ENCODE measurements around the gene RPA1.

Gene RPA1

GRCh38 chr17:1829592-1830257, at the start of gene RPA1, which contains the start of gene SMYD4:
Gene RPA1 (plus strand): TSS chr17:1830005. CDS start chr17:1830094, 89 bp downstream.
Gene SMYD4 (minus strand): TSS chr17:1829902. CDS start chr17:1827994, 1,908 bp downstream.
- peak within 1 kb of the TSS; percentile 81 for H3K9ac ChIP-seq (ENCODE audit: low read depth, low read length)
- H3K9me3 ChIP-seq (ENCODE audit: insufficient read depth, low read depth, low read length): no peaks in the 10 kb centered on the region
- H3K4me1 ChIP-seq (ENCODE audit: insufficient read depth, low read length): peaks cover 3% of the 10 kb centered on the region; the same call in 1 of the 2 replicates
- H3K4me3 ChIP-seq (ENCODE audit: low read length): peak within 1 kb of the TSS; percentile 92
- peaks cover 40% of the 10 kb centered on the region for H3K36me3 ChIP-seq (ENCODE audit: insufficient read depth, low read depth, low read length)
- H3K27ac ChIP-seq (ENCODE audit: low read length): peak within 1 kb of the TSS; percentile 44
- H3K27me3 ChIP-seq (ENCODE audit: insufficient read depth, low read length): no peaks in the 10 kb centered on the region

- H3K4me3 ChIP-seq (ENCODE audit: low read length): no peak overlapping the region
- H3K9me3 ChIP-seq (ENCODE audit: insufficient read depth, low read depth, low read length): no peaks in the 10 kb centered on the region
These were observed 47.6 kb upstream of the RPA1 start for GRCh38 chr17:1782171-1782567.

GRCh38 chr17:1783271-1783670, 46.5 kb upstream of the RPA1 start:
- Histone ChIP-seq H3K9ac (ENCODE audit: low read depth, low read length) (no peak overlapping the region), H3K27ac (ENCODE audit: low read length) (no peak overlapping the region), H3K36me3 (ENCODE audit: insufficient read depth, low read depth, low read length) (peaks cover 69% of the 10 kb centered on the region), H3K9me3 (ENCODE audit: insufficient read depth, low read depth, low read length) (no peaks in the 10 kb centered on the region), H3K4me3 (ENCODE audit: low read length) (no peak overlapping the region), H3K4me1 (ENCODE audit: insufficient read depth, low read length) (no peaks in the 10 kb centered on the region), H3K27me3 (ENCODE audit: insufficient read depth, low read length) (no peaks in the 10 kb centered on the region)

More at GRCh38 chr17:1782171-1782567, 47.6 kb upstream of the RPA1 start:
- Histone ChIP-seq H3K9ac (ENCODE audit: low read depth, low read length) (no peak overlapping the region), H3K27ac (ENCODE audit: low read length) (no peak overlapping the region), H3K4me1 (ENCODE audit: insufficient read depth, low read length) (no peaks in the 10 kb centered on the region), H3K27me3 (ENCODE audit: insufficient read depth, low read length) (no peaks in the 10 kb centered on the region), H3K36me3 (ENCODE audit: insufficient read depth, low read depth, low read length) (peaks cover 77% of the 10 kb centered on the region)

GRCh38 chr17:1783834-1784611, 45.8 kb upstream of the RPA1 start:
- Histone ChIP-seq H3K36me3 (ENCODE audit: insufficient read depth, low read depth, low read length) (peaks cover 64% of the 10 kb centered on the region), H3K27me3 (ENCODE audit: insufficient read depth, low read length) (no peaks in the 10 kb centered on the region), H3K9me3 (ENCODE audit: insufficient read depth, low read depth, low read length) (no peaks in the 10 kb centered on the region), H3K4me1 (ENCODE audit: insufficient read depth, low read length) (no peaks in the 10 kb centered on the region), H3K9ac (ENCODE audit: low read depth, low read length) (no peak overlapping the region), H3K27ac (ENCODE audit: low read length) (no peak overlapping the region), H3K4me3 (ENCODE audit: low read length) (no peak overlapping the region)

GRCh38 chr17:1785930-1786329, 43.9 kb upstream of the RPA1 start:
- Histone ChIP-seq H3K9ac (ENCODE audit: low read depth, low read length) (no peak overlapping the region), H3K36me3 (ENCODE audit: insufficient read depth, low read depth, low read length) (peaks cover 54% of the 10 kb centered on the region), H3K4me3 (ENCODE audit: low read length) (no peak overlapping the region)

GRCh38 chr17:1786708-1787107, 43.1 kb upstream of the RPA1 start:
- Histone ChIP-seq H3K36me3 (ENCODE audit: insufficient read depth, low read depth, low read length) (peaks cover 47% of the 10 kb centered on the region), H3K4me3 (ENCODE audit: low read length) (no peak overlapping the region), H3K4me1 (ENCODE audit: insufficient read depth, low read length) (no peaks in the 10 kb centered on the region), H3K9ac (ENCODE audit: low read depth, low read length) (no peak overlapping the region), H3K27ac (ENCODE audit: low read length) (no peak overlapping the region), H3K27me3 (ENCODE audit: insufficient read depth, low read length) (no peaks in the 10 kb centered on the region), H3K9me3 (ENCODE audit: insufficient read depth, low read depth, low read length) (no peaks in the 10 kb centered on the region)

More at GRCh38 chr17:1785930-1786329, 43.9 kb upstream of the RPA1 start:
- Histone ChIP-seq H3K9me3 (ENCODE audit: insufficient read depth, low read depth, low read length) (no peaks in the 10 kb centered on the region), H3K27ac (ENCODE audit: low read length) (no peak overlapping the region), H3K27me3 (ENCODE audit: insufficient read depth, low read length) (no peaks in the 10 kb centered on the region), H3K4me1 (ENCODE audit: insufficient read depth, low read length) (no peaks in the 10 kb centered on the region)

GRCh38 chr17:1787301-1787902, 42.4 kb upstream of the RPA1 start:
- no peaks in the 10 kb centered on the region for H3K27me3 ChIP-seq (ENCODE audit: insufficient read depth, low read length)
- H3K27ac ChIP-seq (ENCODE audit: low read length): no peak overlapping the region
- H3K9ac ChIP-seq (ENCODE audit: low read depth, low read length): no peak overlapping the region
- H3K36me3 ChIP-seq (ENCODE audit: insufficient read depth, low read depth, low read length): peaks cover 42% of the 10 kb centered on the region
- no peaks in the 10 kb centered on the region for H3K9me3 ChIP-seq (ENCODE audit: insufficient read depth, low read depth, low read length)
- no peaks in the 10 kb centered on the region for H3K4me1 ChIP-seq (ENCODE audit: insufficient read depth, low read length)
- no peak overlapping the region for H3K4me3 ChIP-seq (ENCODE audit: low read length)

GRCh38 chr17:1789936-1790335, 39.9 kb upstream of the RPA1 start:
- Histone ChIP-seq H3K9ac (ENCODE audit: low read depth, low read length) (no peak overlapping the region), H3K4me3 (ENCODE audit: low read length) (no peak overlapping the region), H3K9me3 (ENCODE audit: insufficient read depth, low read depth, low read length) (no peaks in the 10 kb centered on the region), H3K27ac (ENCODE audit: low read length) (no peak overlapping the region), H3K27me3 (ENCODE audit: insufficient read depth, low read length) (no peaks in the 10 kb centered on the region), H3K4me1 (ENCODE audit: insufficient read depth, low read length) (no peaks in the 10 kb centered on the region), H3K36me3 (ENCODE audit: insufficient read depth, low read depth, low read length) (peaks cover 30% of the 10 kb centered on the region)

GRCh38 chr17:1792495-1793446, 37.0 kb upstream of the RPA1 start:
- no peak overlapping the region for H3K9ac ChIP-seq (ENCODE audit: low read depth, low read length)
- H3K27me3 ChIP-seq (ENCODE audit: insufficient read depth, low read length): no peaks in the 10 kb centered on the region
- H3K27ac ChIP-seq (ENCODE audit: low read length): no peak overlapping the region
- no peaks in the 10 kb centered on the region for H3K9me3 ChIP-seq (ENCODE audit: insufficient read depth, low read depth, low read length)
- H3K4me3 ChIP-seq (ENCODE audit: low read length): no peak overlapping the region
- no peaks in the 10 kb centered on the region for H3K4me1 ChIP-seq (ENCODE audit: insufficient read depth, low read length)
- peaks cover 19% of the 10 kb centered on the region; the same call in 1 of the 2 replicates for H3K36me3 ChIP-seq (ENCODE audit: insufficient read depth, low read depth, low read length)

- no peak overlapping the region for H3K27ac ChIP-seq (ENCODE audit: low read length)
- H3K36me3 ChIP-seq (ENCODE audit: insufficient read depth, low read depth, low read length): peaks cover 25% of the 10 kb centered on the region; the same call in 1 of the 2 replicates
- no peaks in the 10 kb centered on the region for H3K27me3 ChIP-seq (ENCODE audit: insufficient read depth, low read length)
- H3K9me3 ChIP-seq (ENCODE audit: insufficient read depth, low read depth, low read length): no peaks in the 10 kb centered on the region
- H3K9ac ChIP-seq (ENCODE audit: low read depth, low read length): no peak overlapping the region
- H3K4me3 ChIP-seq (ENCODE audit: low read length): no peak overlapping the region
- no peaks in the 10 kb centered on the region for H3K4me1 ChIP-seq (ENCODE audit: insufficient read depth, low read length)
These were observed 36.4 kb upstream of the RPA1 start for GRCh38 chr17:1793447-1793806.

- H3K27me3 ChIP-seq (ENCODE audit: insufficient read depth, low read length): no peaks in the 10 kb centered on the region
- no peak overlapping the region for H3K27ac ChIP-seq (ENCODE audit: low read length)
- peaks cover 47% of the 10 kb centered on the region for H3K36me3 ChIP-seq (ENCODE audit: insufficient read depth, low read depth, low read length)
- no peaks in the 10 kb centered on the region for H3K9me3 ChIP-seq (ENCODE audit: insufficient read depth, low read depth, low read length)
- no peaks in the 10 kb centered on the region for H3K4me1 ChIP-seq (ENCODE audit: insufficient read depth, low read length)
- no peak overlapping the region for H3K9ac ChIP-seq (ENCODE audit: low read depth, low read length)
- H3K4me3 ChIP-seq (ENCODE audit: low read length): no peak overlapping the region
These were observed 33.0 kb upstream of the RPA1 start for GRCh38 chr17:1796800-1797199.

Data from iPS-20b (cell line).